Measurements from ENCODE around the gene CLDN14.

Gene CLDN14

DNA sequence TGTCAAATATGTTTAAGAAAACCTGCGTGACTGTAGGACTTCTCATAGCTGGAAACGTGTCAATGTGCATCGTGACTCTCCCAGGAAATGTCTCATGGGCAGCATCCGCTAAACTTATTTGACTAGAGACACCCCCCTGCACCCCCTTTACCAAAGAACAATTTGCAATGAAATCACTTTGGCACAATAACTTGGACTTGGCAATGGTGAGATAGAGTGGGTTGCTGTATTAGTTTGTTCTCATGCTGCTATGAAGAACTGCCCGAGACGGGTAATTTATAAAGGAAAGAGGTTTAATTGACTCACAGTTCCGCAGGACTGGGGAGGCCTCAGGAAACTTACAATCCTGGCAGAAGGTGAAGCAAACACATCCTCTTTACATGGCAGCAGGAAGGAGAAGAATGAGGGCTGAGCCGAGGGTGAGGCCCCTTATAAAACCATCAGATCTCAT, 13.8 kb downstream of the CLDN14 start:
- no peak for DNase-seq

DNA sequence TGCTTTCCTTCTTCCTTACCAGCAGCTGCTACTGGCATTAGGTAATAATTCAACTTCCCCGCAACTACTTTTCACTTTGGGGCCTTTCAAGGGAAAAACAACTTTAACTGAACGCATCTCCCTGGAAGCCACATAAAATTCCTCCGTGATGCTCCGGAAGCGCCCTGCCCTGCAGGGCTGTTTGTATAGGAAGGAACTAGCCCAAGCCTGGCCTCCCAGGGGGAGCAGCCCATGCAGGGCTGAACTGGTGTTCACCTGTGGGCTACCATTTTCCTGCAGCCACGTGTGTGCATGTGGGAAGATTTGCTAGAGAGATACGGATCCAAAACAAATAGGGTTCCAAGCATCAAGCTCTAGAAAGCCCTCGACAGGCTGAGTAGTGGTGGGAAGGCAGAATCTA, 14.4 kb downstream of the CLDN14 start:
- DNase-seq: no peak

DNA sequence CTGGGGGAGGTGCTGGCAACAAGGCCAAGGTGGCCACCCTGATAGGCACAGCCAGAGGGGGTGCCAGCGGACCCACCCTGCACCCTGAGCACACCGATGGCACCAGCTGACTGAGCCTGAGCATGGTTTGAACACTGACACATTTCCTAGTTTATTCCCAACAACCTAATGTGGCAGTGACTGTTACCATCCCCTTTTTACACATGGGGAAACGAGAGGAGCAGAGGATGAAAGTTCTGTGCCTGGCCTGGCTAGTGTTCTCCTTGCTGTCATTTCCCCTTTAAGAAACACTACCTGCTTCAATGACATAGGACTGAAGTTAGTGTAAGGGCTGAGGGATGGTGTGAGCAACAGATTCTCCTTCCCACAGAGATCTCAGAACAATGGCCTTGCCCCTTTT, 15.3 kb downstream of the CLDN14 start:
- no peak for DNase-seq

DNA sequence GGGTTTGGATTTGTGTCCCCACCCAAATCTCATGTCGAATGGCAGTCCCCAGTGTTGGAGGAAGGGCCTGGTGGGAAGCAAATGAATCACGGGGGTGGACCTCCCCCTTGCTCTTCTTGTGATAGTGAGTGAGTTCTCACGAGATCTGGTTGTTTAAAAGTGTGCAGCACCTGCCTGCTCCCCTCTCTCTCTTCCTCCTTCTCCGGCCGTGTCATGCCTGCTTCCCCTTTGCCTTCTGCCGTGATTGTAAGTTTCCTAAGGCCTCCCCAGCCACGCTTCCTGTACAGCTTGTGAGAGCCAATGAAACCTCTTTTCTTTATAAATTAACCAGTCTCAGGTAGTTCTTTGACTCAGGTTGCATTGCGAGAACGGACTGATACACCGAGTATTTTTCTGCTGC, 15.9 kb downstream of the CLDN14 start:
- no peak for DNase-seq

DNA sequence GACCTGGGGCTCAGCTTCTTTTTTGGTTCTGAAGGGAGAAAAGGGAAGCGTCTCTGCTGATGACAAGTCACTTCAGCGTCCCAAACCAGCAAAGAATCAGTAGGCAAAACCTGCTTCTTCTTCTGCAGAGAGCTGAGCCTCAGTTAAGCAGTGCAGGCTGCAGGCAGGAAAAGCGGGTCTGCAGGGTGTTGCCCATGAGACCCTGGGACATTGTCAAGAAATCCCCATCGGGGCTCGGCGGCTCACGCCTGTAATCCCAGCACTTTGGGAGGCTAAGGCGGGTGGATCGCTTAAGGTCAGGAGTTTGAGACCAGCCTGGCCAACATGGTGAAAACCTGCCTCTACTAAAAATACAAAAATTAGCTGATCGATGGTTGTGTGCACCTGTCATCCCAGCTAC, 16.7 kb downstream of the CLDN14 start:
- no peak for DNase-seq

DNA sequence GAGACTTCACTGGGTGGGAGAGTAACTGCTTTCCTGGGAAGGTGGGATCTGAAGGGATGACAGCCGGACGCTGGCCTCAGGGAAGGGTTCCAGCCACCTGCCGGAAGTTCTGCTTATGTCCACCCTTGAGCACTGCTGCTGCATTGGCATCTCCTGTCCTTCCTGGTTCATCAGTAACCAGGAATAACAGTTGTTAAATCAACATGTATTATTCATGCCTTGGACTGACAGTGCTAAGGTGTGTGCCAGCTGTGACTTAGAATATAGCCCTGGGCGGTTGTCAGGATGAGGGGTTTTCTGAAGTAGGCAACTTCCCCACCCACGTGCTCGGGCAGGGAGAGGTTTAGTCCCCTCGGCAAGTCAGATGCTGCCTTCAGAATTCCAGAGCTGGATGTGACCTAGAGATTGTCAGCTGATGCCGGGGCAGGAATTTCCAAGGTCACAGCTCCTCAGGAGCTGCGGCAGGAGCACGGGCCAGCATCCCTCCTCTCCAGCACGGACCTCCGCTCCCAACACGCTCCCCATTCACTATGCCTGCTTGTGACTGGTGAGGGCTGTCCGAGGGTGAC, 17.9 kb downstream of the CLDN14 start:
- no peak for DNase-seq

DNA sequence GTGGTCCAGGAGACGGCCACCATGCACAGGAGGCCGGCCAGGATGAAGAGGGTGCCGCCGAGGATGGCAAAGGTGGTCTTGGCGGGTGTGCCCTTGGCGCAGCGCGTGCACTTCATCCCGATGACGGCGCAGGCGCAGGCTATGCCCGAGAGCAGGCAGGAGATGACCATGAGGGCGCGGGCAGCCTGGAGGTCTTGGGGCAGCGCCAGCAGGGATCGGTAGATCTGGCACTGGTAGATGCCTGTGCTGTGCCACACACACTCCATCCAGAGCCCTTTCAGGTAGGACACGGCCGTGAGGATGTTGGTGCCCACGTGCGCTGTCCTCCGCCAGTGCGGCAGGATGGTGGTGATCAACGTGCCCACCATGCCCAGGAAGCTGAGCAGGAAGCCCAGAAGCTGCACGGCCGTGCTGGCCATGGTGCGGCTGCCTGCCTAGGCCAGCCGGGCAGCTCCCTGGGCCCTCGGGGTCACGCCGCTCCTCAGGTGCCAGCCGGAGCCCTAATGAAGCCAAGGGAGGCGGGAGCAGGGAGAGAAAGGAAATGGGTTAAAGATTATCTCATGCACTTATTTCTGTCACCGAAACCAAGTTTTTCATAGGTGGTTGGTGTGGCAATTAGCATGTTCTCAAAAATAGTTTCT, 18.5 kb downstream of the CLDN14 start:
- DNase-seq: no peak

DNA sequence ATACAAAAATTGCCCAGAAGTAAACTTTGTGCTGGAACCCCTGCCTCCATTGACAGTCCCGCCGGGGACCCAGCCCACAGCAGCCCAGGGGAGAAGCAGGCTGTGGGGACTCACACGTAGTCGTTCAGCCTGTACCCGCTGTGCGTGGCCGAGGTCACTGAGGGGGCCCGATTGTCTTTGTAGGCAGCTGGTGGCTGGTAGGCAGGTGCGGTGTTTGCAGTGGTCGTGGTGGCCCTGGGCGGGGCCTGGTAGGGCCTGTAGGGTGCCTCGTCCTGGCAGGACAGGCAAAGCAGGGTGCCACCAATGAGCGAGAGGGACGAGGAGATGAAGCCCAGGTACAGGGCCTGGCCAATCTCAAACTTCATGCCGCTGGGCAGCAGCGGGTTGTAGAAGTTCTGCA, 19.1 kb downstream of the CLDN14 start:
- DNase-seq: no peak

DNA sequence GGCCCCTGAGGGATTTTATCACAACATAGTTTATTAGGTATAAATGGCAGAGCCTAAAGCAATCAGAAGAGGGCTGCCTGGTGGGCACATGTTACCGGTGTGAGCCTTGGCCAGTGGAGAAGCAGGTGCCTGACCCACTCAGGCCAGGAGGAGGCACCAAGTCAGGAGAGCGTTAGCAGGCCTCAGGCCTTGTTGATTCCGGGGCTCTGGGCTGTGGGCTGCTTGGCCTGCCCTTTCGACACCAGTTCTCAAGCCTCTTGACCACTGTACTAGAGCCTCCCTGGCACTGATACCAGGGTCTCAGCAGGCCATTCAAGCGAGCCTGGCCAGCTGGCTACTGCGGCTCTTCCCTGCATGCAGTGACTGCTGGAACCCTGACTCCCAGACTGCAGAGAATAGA, 20.8 kb downstream of the CLDN14 start:
- no peak for DNase-seq

DNA sequence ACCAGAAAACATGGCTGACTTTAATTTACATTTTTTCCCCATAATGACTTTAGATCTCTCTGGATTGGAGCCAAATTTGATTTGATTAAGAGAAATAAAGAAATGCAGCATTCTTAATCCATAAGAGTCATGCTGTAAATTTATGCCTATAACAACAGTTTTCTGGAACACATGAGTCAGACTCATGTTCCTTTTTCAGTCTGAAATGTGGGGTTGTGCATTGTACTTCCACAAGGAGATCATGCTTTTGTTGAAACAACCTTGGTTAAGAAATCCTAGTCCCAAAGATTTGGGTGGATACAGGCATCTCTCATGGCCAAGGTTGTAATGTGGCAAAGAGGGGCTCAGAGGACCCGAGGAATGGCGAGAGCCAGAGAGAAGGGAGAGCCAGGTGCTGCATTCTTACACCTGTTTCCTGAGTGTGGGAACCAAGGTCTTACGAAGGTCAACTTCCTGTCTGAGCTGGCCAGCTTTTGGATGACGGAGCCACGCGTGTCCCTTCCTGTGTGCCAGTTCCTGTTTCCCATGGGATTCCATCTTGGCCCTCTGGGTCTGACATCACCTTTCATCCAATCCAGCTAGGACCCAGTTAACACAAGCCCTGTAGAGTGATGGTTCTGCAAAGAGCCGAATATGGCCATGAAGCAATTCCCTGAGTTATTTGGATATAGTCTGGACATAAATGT, 23.1 kb downstream of the CLDN14 start:
- DNase-seq: no peak

DNA sequence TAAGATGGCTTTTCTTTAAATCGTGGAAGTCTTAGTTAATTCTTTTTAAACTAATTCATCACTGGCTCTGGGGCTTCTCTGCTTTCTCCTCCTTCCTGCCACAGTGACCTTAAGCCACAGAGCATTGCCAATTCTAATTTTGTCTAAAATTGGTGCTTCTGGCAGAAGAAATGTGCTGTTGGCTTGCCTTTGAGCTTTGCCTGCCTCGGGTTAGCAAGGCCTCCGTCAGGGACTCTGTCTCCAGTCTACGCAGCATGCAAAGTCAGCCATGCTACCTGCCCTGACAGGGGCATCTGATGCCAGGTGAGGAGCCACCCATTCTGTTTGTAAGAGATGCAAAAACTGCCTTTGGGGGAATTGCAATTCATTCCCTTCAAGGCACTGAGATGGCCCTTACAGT, 25.2 kb downstream of the CLDN14 start:
- DNase-seq: no peak

DNA sequence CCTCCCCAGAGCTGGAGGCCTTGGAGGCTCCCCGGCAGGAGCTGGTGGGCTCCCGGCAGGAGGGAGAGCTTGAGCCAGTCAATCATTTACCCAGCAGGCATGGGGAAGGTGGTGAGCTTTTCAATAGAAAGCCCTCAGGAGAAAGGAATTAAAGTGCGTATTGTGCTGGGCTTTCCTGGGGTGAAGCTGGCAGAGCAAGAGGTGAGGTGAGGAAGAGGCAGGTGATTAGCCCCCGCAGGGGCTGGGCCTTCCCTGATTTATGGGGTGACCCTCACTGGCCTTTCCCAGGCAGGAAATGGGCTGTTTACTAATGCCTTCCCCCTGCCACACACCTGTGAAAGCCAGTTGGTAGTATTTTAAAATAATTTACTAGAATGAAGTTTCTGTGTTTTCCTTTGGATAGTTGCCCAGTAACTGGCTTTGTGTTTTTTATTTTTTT, 25.8 kb downstream of the CLDN14 start:
- DNase-seq: no peak

DNA sequence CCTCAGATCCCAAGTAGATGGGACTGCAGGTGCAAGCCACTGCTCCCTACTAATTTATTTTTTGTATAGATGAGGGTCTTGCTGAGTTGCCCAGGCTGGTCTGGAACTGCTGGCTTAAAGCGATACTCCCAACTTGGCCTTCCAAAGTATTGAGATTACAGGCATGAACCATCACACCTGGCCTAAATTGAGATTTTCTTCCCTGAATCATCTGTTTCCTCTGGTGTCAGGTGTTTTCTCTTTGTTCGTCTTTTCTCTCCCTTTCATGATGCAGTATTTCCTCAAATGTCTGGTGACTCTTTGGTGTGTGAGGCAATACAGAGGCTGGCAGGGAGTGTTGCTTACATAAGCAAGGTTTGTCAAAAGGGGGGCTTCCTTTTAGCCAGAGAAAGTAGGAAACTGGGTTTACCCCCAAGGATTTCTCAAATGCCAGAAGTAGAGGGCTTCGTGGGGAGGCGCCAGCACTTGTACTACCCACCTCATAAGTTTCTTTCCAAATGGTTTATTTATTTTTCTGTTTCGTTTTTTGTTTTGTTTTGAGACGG, 27.6 kb downstream of the CLDN14 start:
- no peak for DNase-seq

DNA sequence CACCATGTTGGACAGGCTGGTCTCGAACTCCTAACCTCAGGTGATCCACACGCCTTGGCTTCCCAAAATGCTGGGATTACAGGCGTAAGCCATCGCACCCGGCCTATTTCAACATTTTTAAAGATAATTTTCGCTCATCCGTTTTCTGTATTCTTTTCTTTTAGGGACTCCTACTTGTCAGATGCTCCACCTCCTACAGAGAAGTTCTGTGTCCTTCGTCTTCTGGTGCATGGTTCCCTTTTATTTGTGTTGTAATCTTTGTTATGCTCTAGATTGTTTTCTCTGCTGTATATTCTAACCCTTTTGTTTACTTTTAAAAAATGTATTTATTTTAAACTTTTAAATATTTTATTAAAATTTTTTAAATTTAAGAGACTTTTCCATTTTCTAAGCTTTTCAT, 28.4 kb downstream of the CLDN14 start:
- no peak for DNase-seq

DNA sequence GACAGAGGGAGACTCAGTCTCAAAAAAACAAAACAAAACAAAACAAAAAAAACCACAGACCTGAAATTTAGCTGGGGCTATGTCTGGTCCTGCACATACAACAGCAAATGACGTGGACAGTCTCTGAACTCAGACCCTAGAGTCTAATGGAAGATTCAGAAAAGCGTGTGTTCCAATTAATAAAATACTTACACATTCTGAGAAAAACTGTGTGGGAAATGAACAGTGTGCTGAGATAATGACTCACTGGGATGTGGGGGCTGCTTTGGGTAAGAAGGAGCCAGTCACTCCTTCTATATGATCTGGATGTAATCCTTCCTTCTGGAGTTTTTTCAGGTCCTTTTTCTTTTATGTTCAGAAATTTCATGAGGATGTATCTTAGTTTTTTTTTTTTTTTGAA, 29.4 kb downstream of the CLDN14 start:
- DNase-seq: no peak

DNA sequence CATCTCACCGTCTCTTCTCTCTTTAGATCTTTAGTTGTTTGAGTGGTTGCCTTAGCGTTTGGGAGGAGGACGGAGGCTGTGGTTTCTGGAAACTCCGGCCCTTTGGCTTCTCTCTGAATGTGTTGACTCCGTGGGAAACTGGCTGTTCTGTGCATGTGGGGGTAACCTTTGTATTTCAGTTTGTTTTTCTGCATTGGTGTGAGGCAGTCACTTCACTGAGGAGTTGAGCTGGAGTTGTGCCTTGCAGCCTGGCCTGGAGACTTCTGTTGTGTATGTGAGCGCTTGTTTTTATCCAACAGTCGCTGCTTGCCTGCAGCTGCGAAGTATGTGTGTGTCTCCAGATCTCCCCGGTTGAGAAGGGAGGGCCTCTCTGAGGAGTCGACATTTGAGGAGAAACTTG, 33.6 kb downstream of the CLDN14 start:
- DNase-seq: no peak

DNA sequence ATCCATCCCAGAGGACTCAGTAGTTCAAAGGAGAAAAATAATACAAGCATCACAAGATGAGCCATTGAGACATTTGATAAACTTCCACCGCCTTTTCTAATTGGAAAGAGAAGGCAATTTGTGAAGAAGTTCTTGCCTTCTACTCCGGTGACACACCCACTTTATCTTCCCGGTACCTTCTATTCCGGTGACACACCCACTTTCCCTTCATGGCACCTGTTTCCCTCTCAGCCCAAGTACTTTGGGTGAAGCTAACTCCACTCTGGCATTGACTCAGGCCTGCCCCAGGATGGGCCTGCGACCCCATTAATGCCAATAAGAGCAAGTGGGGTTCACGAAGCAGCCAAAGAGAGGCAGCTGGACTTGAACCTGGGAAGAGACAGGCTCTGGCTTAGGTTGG, 38.2 kb downstream of the CLDN14 start:
- no peak for DNase-seq

DNA sequence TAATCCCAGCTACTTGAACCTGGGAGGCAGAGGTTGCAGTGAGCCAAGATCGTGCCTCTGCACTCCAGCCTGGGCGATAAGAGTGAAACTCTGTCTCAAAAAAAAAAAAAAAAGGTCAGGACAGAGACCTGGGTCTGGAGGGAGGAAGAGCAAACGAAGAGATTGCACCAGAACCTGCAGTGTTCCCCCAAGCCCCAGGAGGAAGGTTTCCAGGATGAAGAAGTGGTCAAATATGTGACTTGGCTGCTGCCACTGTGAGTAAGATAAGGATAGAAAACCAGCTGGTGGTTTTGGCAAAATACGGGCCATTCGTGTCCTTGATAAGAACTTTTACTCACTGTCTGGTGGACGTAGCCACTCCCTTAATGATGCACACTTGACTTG, 42.2 kb downstream of the CLDN14 start:
- DNase-seq: no peak

DNA sequence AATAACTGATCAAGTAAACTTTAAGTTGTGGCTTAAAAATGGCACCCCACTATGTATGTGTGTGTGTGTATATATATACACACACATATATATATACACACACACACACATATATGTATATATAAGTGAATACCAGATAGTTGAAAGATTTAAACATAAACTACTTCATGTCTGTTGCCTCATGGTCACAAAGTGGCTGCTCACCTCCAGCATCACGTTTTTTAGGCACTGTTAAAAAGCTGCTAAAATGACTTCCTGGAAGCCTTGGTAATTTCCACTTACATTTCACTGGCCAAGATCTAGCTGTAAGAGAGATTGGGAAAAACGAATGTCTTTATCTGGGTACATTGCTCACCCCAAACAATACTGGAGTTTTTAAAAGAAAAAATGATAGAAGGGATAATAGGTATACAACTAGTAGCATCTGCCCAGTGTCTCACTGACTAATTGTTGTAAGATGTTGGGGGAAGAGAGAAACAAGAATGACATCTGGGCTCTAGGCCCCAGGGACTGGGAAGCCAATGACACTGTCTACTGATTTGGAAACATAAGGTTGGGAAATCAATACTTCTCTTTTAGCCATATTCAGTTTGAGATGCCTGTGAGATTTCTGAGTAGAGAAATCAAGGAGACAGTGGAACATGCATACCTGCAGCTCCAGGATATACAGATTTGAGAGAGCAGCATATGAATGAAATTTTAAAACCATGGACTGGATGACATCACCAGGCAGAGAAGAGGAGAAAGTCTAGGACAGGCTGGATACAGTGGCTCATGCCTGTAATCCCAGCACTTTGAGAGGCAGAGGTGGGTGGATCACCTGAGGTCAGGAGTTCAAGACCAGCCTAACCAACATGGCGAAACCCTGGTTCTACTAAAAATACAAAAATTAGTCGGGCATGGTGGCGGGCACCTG, 42.8 kb downstream of the CLDN14 start:
- DNase-seq: no peak

DNA sequence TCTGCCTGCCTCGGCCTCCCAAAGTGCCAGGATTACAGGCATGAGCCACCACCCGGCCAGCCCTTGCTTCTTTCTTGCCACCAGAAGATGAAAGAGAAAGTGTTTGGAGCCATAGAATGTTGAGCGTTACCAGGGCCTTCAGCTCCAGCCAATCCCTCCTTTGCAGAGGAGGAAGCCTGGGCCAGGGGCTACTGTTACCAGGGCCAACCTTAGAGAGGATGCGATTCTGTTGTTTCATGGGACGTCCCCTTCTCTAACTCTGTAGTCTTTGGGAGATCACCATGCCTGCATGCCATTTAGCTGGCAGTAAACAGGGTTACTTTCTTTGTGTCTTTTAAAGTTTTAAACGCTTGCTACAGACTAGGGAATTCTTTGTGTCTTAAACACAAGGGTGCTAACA, 45.8 kb downstream of the CLDN14 start:
- no peak for DNase-seq

DNA sequence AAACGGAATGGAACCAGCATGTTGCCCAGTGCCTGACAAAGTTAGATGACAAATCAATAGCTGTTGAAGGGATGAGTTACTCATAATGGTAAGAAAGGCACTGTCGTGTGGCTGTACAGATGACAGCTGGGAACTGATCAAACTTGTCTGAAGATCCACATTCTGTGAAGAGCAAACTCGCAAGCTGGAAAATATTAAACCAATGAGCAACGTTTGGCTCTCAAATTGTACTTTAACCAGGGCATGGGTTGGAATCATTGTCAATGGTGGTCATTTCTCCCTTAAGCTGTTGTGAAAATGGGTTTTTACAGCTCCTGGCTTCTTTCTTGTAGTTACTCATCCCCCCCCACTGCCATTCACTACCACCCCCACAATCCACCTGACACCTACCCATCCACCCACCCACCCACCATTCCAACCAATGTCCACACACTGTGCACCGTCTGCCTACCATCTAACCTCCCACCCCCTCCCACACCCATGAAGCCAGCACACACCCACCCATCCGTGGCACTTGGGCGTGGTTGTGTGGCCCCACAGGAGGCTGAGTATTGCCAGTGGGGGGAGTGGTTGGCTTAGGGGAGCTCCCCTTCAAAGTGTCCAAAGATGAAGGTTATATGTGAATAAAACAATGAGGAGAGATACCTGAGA, 46.7 kb downstream of the CLDN14 start:
- no peak for DNase-seq

DNA sequence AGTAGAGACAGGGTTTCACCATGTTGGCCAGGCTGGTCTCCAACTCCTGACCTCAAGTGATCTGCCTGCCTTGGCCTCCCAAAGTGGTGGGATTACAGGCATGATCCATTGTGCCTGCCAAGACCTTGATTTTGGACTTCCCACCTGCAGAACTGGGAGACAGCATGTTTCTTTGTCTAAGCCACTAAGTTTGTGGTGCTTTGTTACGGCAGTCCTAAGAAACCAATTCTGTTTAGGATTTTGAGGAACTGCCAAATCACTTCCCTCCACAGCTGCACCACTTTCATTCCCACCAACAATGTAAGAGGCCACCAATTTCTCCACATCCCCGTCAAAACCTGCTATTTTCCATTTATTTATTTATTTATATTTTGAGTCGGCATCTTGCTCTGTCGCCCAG, 48.7 kb downstream of the CLDN14 start:
- no peak for DNase-seq

DNA sequence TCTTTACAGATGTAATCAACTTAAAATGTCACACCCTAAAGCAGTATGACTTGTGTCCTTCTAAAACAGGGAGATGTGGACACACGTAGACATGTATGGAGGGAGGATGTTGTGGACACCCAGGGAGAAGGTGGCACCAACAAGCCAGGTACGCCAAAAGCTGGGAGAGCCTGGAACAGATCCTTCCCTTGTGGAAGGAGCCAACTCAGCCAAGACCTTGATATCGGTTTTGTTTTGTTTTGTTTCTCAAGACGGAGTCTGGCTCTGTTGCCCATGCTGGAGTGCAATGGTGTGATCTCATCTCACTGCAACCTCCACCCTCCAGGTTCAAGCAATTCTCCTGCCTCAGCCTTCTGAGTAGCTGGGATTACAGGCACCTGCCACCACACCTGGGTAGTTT, 49.1 kb downstream of the CLDN14 start:
- no peak for DNase-seq

Measured in amniotic stem cell (primary cell).